Tibial nerve (tissue), 3 donors: ENCODE results near the gene CD80.

Experiments
- CTCF ChIP-seq, 5 experiments: fragments of 200-600 bp in 3 of 5; fragments of 450-650 bp in 2 of 5; sonication (generic) in 3 of 5; IDR thresholded peaks; one replicate each; pipeline ENCODE4 v1.5.1; 2016 to 2019; ENCODE audit warnings: antibody characterized with exemption in 5 of 5, mild to moderate bottlenecking in 3 of 5, moderate library complexity in 2 of 5
- POLR2A ChIP-seq, 2 donors: fragments of 450-650 bp; IDR thresholded peaks; one replicate each; pipeline ENCODE4 v1.6.1; 2017; ENCODE audit warnings: antibody characterized with exemption in 2 of 2, mild to moderate bottlenecking in 2 of 2, moderate library complexity in 2 of 2

GRCh38 chr3:119592861-119593260, 33.4 kb upstream of the CD80 start:
- no peak for TF ChIP-seq CTCF (IDR thresholded peaks at IDR 0.05)
- no peak for TF ChIP-seq POLR2A (IDR thresholded peaks at IDR 0.05)
